WTC11 (cell line): ENCODE measurements around the gene CEP250. TPM values are rescaled to one million over a fixed set of nuclear protein-coding genes. Genes with fewer than 3 reads are reported as not detected.
"Not testable (repeated sequence)": the region's sequence is repeated elsewhere in the genome, so short reads cannot be mapped to it uniquely, and the experiment has no call there.

ENCODE experiments used
- ATAC-seq: fragments of 200-7000 bp; cut with Tn5 transposase; 2 replicates; pipeline ENCODE4 v1.10.0; 2021; ENCODE audit warnings: mild to moderate bottlenecking, moderate library complexity
- CTCF ChIA-PET: fragments of 300-600 bp; sonication (Branson Sonifier 250); formaldehyde crosslinking; loops from one replicate; lab custom pipeline; 2021; ENCODE audit warnings: antibody characterized with exemption; lab: Charles Lee
- POLR2A ChIA-PET: fragments of 350-600 bp; sonication (Branson Sonifier 250); formaldehyde crosslinking; loops from one replicate; lab custom pipeline; 2021; ENCODE audit warnings: antibody characterized with exemption; lab: Charles Lee
- DNase-seq: peaks from one replicate; pipeline ENCODE4 v3.0.0; 2021; ENCODE audit warnings: low spot score
- H3K27ac Mint-ChIP-seq: 2 replicates; pipeline ENCODE4 v1.8.0; 2021; ENCODE audit warnings: mixed read lengths
- H3K27me3 Mint-ChIP-seq: 2 replicates; pipeline ENCODE4 v1.8.0; 2021; ENCODE audit warnings: low read depth, mild to moderate bottlenecking, moderate library complexity, mixed read lengths
- H3K36me3 Mint-ChIP-seq: 2 replicates; pipeline ENCODE4 v1.8.0; 2021; ENCODE audit warnings: mixed read lengths
- H3K4me1 Mint-ChIP-seq: 2 replicates; pipeline ENCODE4 v1.8.0; 2022; ENCODE audit warnings: mixed read lengths
- H3K4me3 Mint-ChIP-seq: 2 replicates; pipeline ENCODE4 v1.8.0; 2021; ENCODE audit warnings: mild to moderate bottlenecking, moderate library complexity, mixed read lengths
- H3K9me3 Mint-ChIP-seq: 2 replicates; pipeline ENCODE4 v1.8.0; 2021; ENCODE audit warnings: mixed read lengths
- ESRRA ChIP-seq: sonication (generic); formaldehyde crosslinking; IDR thresholded peaks from 2 replicates; pipeline ENCODE4 v1.8.1; 2022; ENCODE audit warnings: mild to moderate bottlenecking, missing genetic modification reagents, borderline replicate concordance
- FOXP1 ChIP-seq: sonication (generic); formaldehyde crosslinking; IDR thresholded peaks from 2 replicates; pipeline ENCODE4 v1.8.0; 2022; ENCODE audit warnings: missing genetic modification reagents, mild to moderate bottlenecking, moderate library complexity, borderline replicate concordance
- GTF2I ChIP-seq: fragments of 250-450 bp; sonication (Bioruptor Pico); conservative IDR thresholded peaks from 2 replicates; pipeline ENCODE4 v1.4.0; 2021; ENCODE audit warnings: mild to moderate bottlenecking
- HMGA2 ChIP-seq: fragments of 250-450 bp; sonication (Bioruptor Pico); IDR thresholded peaks from 2 replicates; pipeline ENCODE4 v1.4.0; 2021; ENCODE audit warnings: mild to moderate bottlenecking, moderate library complexity
- JAZF1 ChIP-seq: fragments of 250-450 bp; sonication (Bioruptor Pico); IDR thresholded peaks from 2 replicates; pipeline ENCODE4 v1.9.0; 2021; ENCODE audit warnings: moderate library complexity, mild to moderate bottlenecking, inconsistent platforms
- JUN ChIP-seq: sonication (generic); formaldehyde crosslinking; IDR thresholded peaks from 2 replicates; pipeline ENCODE4 v1.8.0; 2023; ENCODE audit warnings: mild to moderate bottlenecking, missing genetic modification reagents
- MYBL2 ChIP-seq: sonication (generic); formaldehyde crosslinking; IDR thresholded peaks from 2 replicates; pipeline ENCODE4 v1.8.1; 2023; ENCODE audit warnings: mild to moderate bottlenecking, moderate library complexity, missing genetic modification reagents
- NFYB ChIP-seq: sonication (generic); formaldehyde crosslinking; conservative IDR thresholded peaks from 2 replicates; pipeline ENCODE4 v1.8.0; 2022; ENCODE audit warnings: low read depth, missing genetic modification reagents
- PRDM15 ChIP-seq: sonication (generic); formaldehyde crosslinking; IDR thresholded peaks from 2 replicates; pipeline ENCODE4 v1.8.0; 2022; ENCODE audit warnings: missing genetic modification reagents
- PREB ChIP-seq: sonication (generic); formaldehyde crosslinking; IDR thresholded peaks from 2 replicates; pipeline ENCODE4 v1.8.1; 2022; ENCODE audit warnings: mild to moderate bottlenecking, missing genetic modification reagents, moderate library complexity, borderline replicate concordance
- RELA ChIP-seq: sonication (generic); formaldehyde crosslinking; IDR thresholded peaks from 2 replicates; pipeline ENCODE4 v1.8.1; 2022; ENCODE audit warnings: missing genetic modification reagents, mild to moderate bottlenecking, borderline replicate concordance
- SOX15 ChIP-seq: fragments of 250-450 bp; sonication (Bioruptor Pico); IDR thresholded peaks from 2 replicates; pipeline ENCODE4 v1.9.0; 2021; ENCODE audit warnings: mild to moderate bottlenecking
- ZBTB21 ChIP-seq: sonication (generic); formaldehyde crosslinking; IDR thresholded peaks from 2 replicates; pipeline ENCODE4 v1.8.1; 2023; ENCODE audit warnings: mild to moderate bottlenecking, missing genetic modification reagents, borderline replicate concordance
- ZNF396 ChIP-seq: fragments of 250-450 bp; sonication (Bioruptor Pico); IDR thresholded peaks from 2 replicates; pipeline ENCODE4 v1.8.0; 2021; ENCODE audit warnings: mild to moderate bottlenecking, moderate library complexity, borderline replicate concordance
- ZNF416 ChIP-seq: fragments of 250-450 bp; sonication (Bioruptor Pico); IDR thresholded peaks from 2 replicates; pipeline ENCODE4 v1.9.0; 2021; ENCODE audit warnings: mild to moderate bottlenecking, inconsistent platforms
- ZSCAN18 ChIP-seq: fragments of 250-450 bp; sonication (Bioruptor Pico); IDR thresholded peaks from 2 replicates; pipeline ENCODE4 v2.1.2; 2022; ENCODE audit warnings: mild to moderate bottlenecking, moderate library complexity
- total RNA-seq: library from RNA; stranded (reverse); gene quantifications from 3 replicates; pipeline ENCODE4 v1.2.3, GENCODE V29; 2021
- TF ChIP-seq, protein P1 (sequence below): sonication (generic); formaldehyde crosslinking; conservative IDR thresholded peaks from 2 replicates; pipeline ENCODE4 v1.8.1; 2022; ENCODE audit warnings: mild to moderate bottlenecking, missing genetic modification reagents
- TF ChIP-seq, protein P2 (sequence below): sonication (generic); formaldehyde crosslinking; IDR thresholded peaks from 2 replicates; pipeline ENCODE4 v1.8.1; 2022; ENCODE audit warnings: low read depth, missing genetic modification reagents, borderline replicate concordance
- TF ChIP-seq, protein P3 (sequence below): sonication (generic); formaldehyde crosslinking; IDR thresholded peaks from 2 replicates; pipeline ENCODE4 v1.8.0; 2022; ENCODE audit warnings: mild to moderate bottlenecking, missing genetic modification reagents

The CEP250 gene
- total RNA-seq, 1 experiment from 2014 or later = 63.1 TPM

GRCh38 chr20:35517125-35517524 is 61.7 kb downstream of the CEP250 start:
- DNase-seq (no peak), ATAC-seq (no peak)
- ChIA-PET POLR2A (interaction anchor here (0.6 kb wide), 1 partner anchor 333 kb away, joined by 5 read pairs; no protein-coding TSS in a partner anchor), CTCF (interaction anchor here (1.3 to 1.5 kb wide), 2 partner anchors 25 to 54 kb away, joined by 3 to 4 read pairs; partner anchors contain the start of gene ERGIC3)
- no peak overlapping the region for H3K4me3 Mint-ChIP-seq
- no peaks in the 10 kb centered on the region for H3K4me1 Mint-ChIP-seq
- peaks cover 3% of the 10 kb centered on the region; the same call in 1 of the 2 replicates for H3K9me3 Mint-ChIP-seq
- H3K27ac Mint-ChIP-seq = no peak overlapping the region
- peaks cover under 1% of the 10 kb centered on the region for H3K36me3 Mint-ChIP-seq
- TF ChIP-seq MYBL2 (CRISPR knock-in tag) = no peak
- no peak for TF ChIP-seq PREB (CRISPR knock-in tag)
- TF ChIP-seq PRDM15 = no peak
- TF ChIP-seq, protein P1, sequence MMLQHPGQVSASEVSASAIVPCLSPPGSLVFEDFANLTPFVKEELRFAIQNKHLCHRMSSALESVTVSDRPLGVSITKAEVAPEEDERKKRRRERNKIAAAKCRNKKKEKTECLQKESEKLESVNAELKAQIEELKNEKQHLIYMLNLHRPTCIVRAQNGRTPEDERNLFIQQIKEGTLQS (CRISPR knock-in tag) = no peak
- no peak for TF ChIP-seq ZSCAN18 (CRISPR knock-in tag)
- TF ChIP-seq JAZF1 = no peak
- TF ChIP-seq HMGA2 (CRISPR knock-in tag) = no peak
- TF ChIP-seq SOX15 (CRISPR knock-in tag) = no peak
- no peak for TF ChIP-seq ZNF396 (CRISPR knock-in tag)
- no peak for TF ChIP-seq ESRRA (CRISPR knock-in tag)
- TF ChIP-seq, protein P2, sequence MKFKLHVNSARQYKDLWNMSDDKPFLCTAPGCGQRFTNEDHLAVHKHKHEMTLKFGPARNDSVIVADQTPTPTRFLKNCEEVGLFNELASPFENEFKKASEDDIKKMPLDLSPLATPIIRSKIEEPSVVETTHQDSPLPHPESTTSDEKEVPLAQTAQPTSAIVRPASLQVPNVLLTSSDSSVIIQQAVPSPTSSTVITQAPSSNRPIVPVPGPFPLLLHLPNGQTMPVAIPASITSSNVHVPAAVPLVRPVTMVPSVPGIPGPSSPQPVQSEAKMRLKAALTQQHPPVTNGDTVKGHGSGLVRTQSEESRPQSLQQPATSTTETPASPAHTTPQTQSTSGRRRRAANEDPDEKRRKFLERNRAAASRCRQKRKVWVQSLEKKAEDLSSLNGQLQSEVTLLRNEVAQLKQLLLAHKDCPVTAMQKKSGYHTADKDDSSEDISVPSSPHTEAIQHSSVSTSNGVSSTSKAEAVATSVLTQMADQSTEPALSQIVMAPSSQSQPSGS (CRISPR knock-in tag) = no peak
- no peak for TF ChIP-seq NFYB (CRISPR knock-in tag)
- TF ChIP-seq, all 79 proteins: peak for 0
- no peaks in the 10 kb centered on the region for H3K27me3 Mint-ChIP-seq

DNA sequence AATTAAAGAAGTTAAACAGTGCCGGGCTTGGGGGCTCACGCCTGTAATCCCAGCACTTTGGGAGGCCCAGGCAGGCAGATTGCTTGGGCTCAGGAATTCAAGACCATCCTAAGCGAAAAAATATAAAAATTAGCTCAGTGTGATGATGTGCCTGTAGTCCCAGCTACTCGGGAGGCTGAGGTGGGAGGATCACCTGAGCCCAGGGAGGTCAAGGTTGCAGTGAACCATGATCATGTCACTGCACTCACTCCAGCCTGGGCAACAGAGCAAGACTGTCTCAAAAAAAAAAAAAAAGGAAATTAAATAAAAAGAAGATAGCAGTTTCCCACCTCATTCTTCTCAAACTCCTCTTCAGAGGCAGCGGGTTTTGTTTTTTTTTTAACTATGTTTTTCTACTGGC is 62.4 kb downstream of the CEP250 start:
- not testable (repeated sequence) for ATAC-seq, H3K27ac Mint-ChIP-seq, H3K36me3 Mint-ChIP-seq, DNase-seq, H3K4me1 Mint-ChIP-seq, H3K9me3 Mint-ChIP-seq, H3K4me3 Mint-ChIP-seq, H3K27me3 Mint-ChIP-seq
- ChIA-PET CTCF (interaction anchor here (0.7 to 1.5 kb wide), 3 partner anchors 22 to 54 kb away, joined by 3 to 4 read pairs (median 3); partner anchors contain the start of gene ERGIC3), POLR2A (interaction anchor here (0.7 kb wide), 1 partner anchor 1160 kb away, joined by 3 read pairs; no protein-coding TSS in a partner anchor)

DNA sequence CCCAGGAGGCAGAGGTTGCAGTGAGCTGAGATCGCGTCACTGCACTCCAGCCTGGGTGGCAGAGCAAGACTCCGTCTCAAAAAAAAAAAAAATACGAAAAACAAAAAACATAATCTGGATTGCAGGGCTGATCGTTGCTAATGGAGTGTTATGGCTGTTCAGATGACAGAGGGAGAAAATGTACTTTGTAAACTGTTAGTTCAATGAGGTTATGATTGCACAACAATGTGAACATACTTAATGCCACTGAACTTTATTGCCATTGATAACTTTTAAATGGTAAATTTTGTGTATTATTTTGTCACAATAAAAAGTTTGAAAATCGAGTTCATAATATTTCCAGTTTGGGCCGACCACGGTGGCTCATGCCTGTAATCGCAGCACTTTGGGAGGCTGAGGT is 63.6 kb downstream of the CEP250 start:
- CTCF ChIA-PET = interaction anchor here (0.6 kb wide), 1 partner anchor 98 kb away, joined by 3 read pairs; no protein-coding TSS in a partner anchor

More for the DNA sequence above, 63.6 kb downstream of the CEP250 start:
- no peak for DNase-seq
- no peak overlapping the region for H3K4me3 Mint-ChIP-seq
- TF ChIP-seq, protein P3, sequence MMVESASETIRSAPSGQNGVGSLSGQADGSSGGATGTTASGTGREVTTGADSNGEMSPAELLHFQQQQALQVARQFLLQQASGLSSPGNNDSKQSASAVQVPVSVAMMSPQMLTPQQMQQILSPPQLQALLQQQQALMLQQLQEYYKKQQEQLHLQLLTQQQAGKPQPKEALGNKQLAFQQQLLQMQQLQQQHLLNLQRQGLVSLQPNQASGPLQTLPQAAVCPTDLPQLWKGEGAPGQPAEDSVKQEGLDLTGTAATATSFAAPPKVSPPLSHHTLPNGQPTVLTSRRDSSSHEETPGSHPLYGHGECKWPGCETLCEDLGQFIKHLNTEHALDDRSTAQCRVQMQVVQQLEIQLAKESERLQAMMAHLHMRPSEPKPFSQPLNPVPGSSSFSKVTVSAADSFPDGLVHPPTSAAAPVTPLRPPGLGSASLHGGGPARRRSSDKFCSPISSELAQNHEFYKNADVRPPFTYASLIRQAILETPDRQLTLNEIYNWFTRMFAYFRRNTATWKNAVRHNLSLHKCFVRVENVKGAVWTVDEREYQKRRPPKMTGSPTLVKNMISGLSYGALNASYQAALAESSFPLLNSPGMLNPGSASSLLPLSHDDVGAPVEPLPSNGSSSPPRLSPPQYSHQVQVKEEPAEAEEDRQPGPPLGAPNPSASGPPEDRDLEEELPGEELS (CRISPR knock-in tag) = no peak
- TF ChIP-seq GTF2I (CRISPR knock-in tag) = no peak
- TF ChIP-seq HMGA2 (CRISPR knock-in tag) = no peak
- TF ChIP-seq, protein P1 (CRISPR knock-in tag) = no peak
- no peak for TF ChIP-seq FOXP1 (CRISPR knock-in tag)
- TF ChIP-seq ZBTB21 (CRISPR knock-in tag) = no peak
- TF ChIP-seq JUN (CRISPR knock-in tag) = no peak
- TF ChIP-seq RELA (CRISPR knock-in tag) = no peak
- no peak for TF ChIP-seq ZNF416 (CRISPR knock-in tag)
- POLR2A ChIA-PET = interaction anchor here (0.7 kb wide), 1 partner anchor 24 kb away, joined by 3 read pairs; no protein-coding TSS in a partner anchor
- no peaks in the 10 kb centered on the region for H3K4me1 Mint-ChIP-seq
- H3K27me3 Mint-ChIP-seq = no peaks in the 10 kb centered on the region
- ATAC-seq = no peak
- no peaks in the 10 kb centered on the region for H3K36me3 Mint-ChIP-seq
- H3K9me3 Mint-ChIP-seq = peaks cover 3% of the 10 kb centered on the region; the same call in 1 of the 2 replicates
- no peak overlapping the region for H3K27ac Mint-ChIP-seq
